Measurements from ENCODE around the gene PARD3. TPM values are rescaled to one million over a fixed set of nuclear protein-coding genes. Genes with fewer than 3 reads are reported as not detected.

PARD3 gene
- total RNA-seq, 1 donor from 2014 or later = 0.11 TPM

DNA sequence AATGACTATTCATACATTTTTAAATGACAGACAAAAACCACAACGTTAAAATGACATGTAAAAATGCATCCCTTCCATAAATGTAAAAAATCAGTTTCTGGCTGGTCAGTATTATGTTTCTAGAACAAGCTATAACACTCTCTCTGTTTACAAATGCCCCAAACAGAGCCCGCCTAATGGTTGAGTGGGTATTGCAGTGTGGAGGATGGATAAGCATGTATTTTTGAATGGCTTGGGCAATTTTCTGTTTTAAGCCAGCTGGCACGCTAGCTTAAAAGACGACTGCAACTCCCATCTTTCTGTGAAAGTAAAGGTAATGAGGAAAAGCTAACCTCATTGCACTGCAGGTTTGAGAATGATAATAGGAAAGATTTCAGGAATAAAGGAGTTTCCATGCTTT, 430.7 kb downstream of the PARD3 start:
- CTCF ChIA-PET = no interaction called here
- POLR2A ChIA-PET = no interaction called here
- no peaks in the 10 kb centered on the region for H3K9me3 Mint-ChIP-seq
- no peaks in the 10 kb centered on the region for H3K36me3 Mint-ChIP-seq (ENCODE audit: low read depth)
- no peak for ATAC-seq (ENCODE audit: low read depth)
- no peaks in the 10 kb centered on the region for H3K4me1 Mint-ChIP-seq
- H3K27ac Mint-ChIP-seq = no peak overlapping the region
- H3K27me3 Mint-ChIP-seq = no peaks in the 10 kb centered on the region
- intact Hi-C loops (cut with micrococcal nuclease) = no loop called here
- no peak for DNase-seq
- TF ChIP-seq, protein P1, sequence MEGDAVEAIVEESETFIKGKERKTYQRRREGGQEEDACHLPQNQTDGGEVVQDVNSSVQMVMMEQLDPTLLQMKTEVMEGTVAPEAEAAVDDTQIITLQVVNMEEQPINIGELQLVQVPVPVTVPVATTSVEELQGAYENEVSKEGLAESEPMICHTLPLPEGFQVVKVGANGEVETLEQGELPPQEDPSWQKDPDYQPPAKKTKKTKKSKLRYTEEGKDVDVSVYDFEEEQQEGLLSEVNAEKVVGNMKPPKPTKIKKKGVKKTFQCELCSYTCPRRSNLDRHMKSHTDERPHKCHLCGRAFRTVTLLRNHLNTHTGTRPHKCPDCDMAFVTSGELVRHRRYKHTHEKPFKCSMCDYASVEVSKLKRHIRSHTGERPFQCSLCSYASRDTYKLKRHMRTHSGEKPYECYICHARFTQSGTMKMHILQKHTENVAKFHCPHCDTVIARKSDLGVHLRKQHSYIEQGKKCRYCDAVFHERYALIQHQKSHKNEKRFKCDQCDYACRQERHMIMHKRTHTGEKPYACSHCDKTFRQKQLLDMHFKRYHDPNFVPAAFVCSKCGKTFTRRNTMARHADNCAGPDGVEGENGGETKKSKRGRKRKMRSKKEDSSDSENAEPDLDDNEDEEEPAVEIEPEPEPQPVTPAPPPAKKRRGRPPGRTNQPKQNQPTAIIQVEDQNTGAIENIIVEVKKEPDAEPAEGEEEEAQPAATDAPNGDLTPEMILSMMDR (IDR thresholded peaks at IDR 0.05) = no peak
- H3K4me3 Mint-ChIP-seq = no peak overlapping the region

DNA sequence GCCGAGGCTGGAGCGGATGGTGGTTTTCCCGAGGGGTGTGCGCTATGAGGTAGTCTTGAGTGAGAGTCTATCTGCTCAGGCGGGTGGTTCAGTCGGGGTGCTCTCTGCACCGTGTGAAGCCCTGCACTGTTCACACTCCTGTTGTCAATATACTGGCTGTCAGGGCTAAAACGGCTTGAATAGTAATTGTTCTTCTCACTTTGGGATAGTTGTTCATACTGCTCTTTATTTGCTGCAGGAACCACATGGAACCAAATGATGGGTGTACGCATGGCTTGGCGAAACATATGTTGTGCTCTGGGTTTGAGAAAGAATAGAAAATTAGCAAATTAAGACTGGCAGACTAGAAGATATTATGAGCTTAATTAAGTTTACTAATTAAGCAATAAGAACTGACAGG, 432.5 kb downstream of the PARD3 start:
- DNase-seq (no peak), ATAC-seq (ENCODE audit: low read depth) (no peak)
- Mint-ChIP-seq H3K27me3 (no peaks in the 10 kb centered on the region), H3K4me1 (no peaks in the 10 kb centered on the region), H3K4me3 (no peak overlapping the region), H3K9me3 (no peaks in the 10 kb centered on the region), H3K27ac (no peak overlapping the region), H3K36me3 (ENCODE audit: low read depth) (no peaks in the 10 kb centered on the region)
- intact Hi-C loops (cut with micrococcal nuclease) = no loop called here
- TF ChIP-seq, protein P1 (IDR thresholded peaks at IDR 0.05) = no peak
- POLR2A ChIA-PET = no interaction called here
- CTCF ChIA-PET = no interaction called here

DNA sequence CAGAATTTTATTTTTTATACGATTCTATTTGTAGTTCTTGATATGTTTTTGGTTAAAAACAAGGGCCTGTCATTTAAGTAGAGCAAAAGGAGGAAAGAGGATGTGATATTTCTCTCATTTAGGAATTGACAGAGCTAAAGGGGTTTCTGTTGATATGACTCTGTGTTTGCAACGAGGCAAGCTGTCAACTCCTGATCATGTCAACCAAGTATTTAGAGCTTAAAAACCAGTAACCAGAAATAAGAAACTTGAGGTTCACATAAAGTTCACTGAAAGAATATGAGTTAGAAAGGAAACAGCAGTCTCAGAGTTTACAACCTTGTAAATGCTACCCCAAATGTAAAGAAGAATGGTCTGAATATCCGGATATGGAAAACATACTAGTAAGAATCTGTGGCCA, 434.2 kb downstream of the PARD3 start:
- intact Hi-C loops (cut with micrococcal nuclease) = no loop called here
- Mint-ChIP-seq H3K27me3 (no peaks in the 10 kb centered on the region), H3K4me3 (no peak overlapping the region), H3K4me1 (no peaks in the 10 kb centered on the region), H3K27ac (no peak overlapping the region), H3K9me3 (no peaks in the 10 kb centered on the region), H3K36me3 (ENCODE audit: low read depth) (no peaks in the 10 kb centered on the region)
- DNase-seq = no peak
- TF ChIP-seq, protein P1 (IDR thresholded peaks at IDR 0.05) = no peak
- no peak for ATAC-seq (ENCODE audit: low read depth)
- POLR2A ChIA-PET = no interaction called here
- CTCF ChIA-PET = no interaction called here

DNA sequence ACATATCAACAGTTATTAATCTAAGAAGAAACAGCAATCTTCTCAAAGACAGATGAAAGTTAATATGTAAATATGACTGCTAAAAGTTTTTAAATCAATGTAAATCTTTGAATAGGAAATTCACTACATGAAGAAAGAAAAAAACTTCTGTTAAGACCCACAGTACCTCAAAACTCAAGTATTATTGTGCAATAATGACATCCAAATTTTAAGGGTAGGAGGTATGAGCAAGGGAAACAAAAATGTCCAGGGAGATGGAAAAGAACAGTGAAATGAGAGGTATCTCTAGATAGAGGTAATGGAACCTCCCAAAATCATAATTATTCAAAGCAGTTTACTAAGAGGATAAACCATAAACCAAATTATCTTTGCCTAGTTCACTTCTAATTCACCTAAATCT, 436.8 kb downstream of the PARD3 start:
- ATAC-seq (ENCODE audit: low read depth) (no peak), DNase-seq (no peak)
- H3K4me1 Mint-ChIP-seq = peaks cover 5% of the 10 kb centered on the region
- TF ChIP-seq, protein P1 (IDR thresholded peaks at IDR 0.05) = no peak
- H3K4me3 Mint-ChIP-seq = no peak overlapping the region
- H3K27ac Mint-ChIP-seq = no peak overlapping the region
- no peaks in the 10 kb centered on the region for H3K36me3 Mint-ChIP-seq (ENCODE audit: low read depth)
- POLR2A ChIA-PET = no interaction called here
- no peaks in the 10 kb centered on the region for H3K27me3 Mint-ChIP-seq
- no peaks in the 10 kb centered on the region for H3K9me3 Mint-ChIP-seq
- intact Hi-C loops (cut with micrococcal nuclease) = no loop called here
- CTCF ChIA-PET = no interaction called here

DNA sequence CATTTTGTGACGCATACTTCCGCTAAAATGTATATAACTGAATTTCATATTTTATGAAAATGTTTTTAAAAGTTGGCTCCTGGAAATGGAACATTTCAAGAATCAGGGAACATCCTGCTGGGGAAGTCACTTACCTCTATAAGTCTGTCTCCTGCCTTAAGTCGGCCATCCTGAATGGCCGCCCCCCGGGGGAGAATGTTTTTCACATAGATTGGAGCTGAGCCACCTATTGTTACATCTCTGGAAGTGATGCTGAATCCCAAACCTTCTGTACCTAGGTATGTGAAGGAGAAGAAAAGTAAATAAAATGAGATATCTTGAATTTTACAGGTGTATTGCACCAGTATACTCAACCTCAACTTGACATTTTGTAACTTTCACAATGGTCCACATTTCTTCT, 437.3 kb downstream of the PARD3 start:
- H3K36me3 Mint-ChIP-seq (ENCODE audit: low read depth) = no peaks in the 10 kb centered on the region
- no peak overlapping the region for H3K27ac Mint-ChIP-seq
- H3K4me3 Mint-ChIP-seq = no peak overlapping the region
- no peaks in the 10 kb centered on the region for H3K9me3 Mint-ChIP-seq
- TF ChIP-seq, protein P1 (IDR thresholded peaks at IDR 0.05) = no peak
- ATAC-seq (ENCODE audit: low read depth) (no peak), DNase-seq (no peak)
- H3K4me1 Mint-ChIP-seq = peaks cover 5% of the 10 kb centered on the region
- CTCF ChIA-PET = no interaction called here
- POLR2A ChIA-PET = no interaction called here
- H3K27me3 Mint-ChIP-seq = no peaks in the 10 kb centered on the region
- intact Hi-C loops (cut with micrococcal nuclease) = no loop called here

All from activated B cell treated with CpG ODN at 0.5 μM for 24 hours (primary cell).